Measurements from ENCODE around the gene ATXN10.

- TF ChIP-seq EZH2phosphoT487 (conservative IDR thresholded peaks at IDR 0.05; ENCODE audit: low read length) (no peak), CTCF (IDR thresholded peaks at IDR 0.05; ENCODE audit: insufficient read depth, low read length, poor library complexity, severe bottlenecking) (no peak)
These were observed 141.3 kb downstream of the ATXN10 start for GRCh38 chr22:45812910-45813309.
